WTC11 (cell line): ENCODE measurements around the gene CELF1. TPM values are rescaled to one million over a fixed set of nuclear protein-coding genes. Genes with fewer than 3 reads are reported as not detected.

ENCODE experiments used
- ATAC-seq: fragments of 200-7000 bp; cut with Tn5 transposase; 2 replicates; pipeline ENCODE4 v1.10.0; 2021; ENCODE audit warnings: mild to moderate bottlenecking, moderate library complexity
- CTCF ChIA-PET: fragments of 300-600 bp; sonication (Branson Sonifier 250); formaldehyde crosslinking; loops from one replicate; lab custom pipeline; 2021; ENCODE audit warnings: antibody characterized with exemption; lab: Charles Lee
- POLR2A ChIA-PET: fragments of 350-600 bp; sonication (Branson Sonifier 250); formaldehyde crosslinking; loops from one replicate; lab custom pipeline; 2021; ENCODE audit warnings: antibody characterized with exemption; lab: Charles Lee
- DNase-seq: peaks from one replicate; pipeline ENCODE4 v3.0.0; 2021; ENCODE audit warnings: low spot score
- H3K27ac Mint-ChIP-seq: 2 replicates; pipeline ENCODE4 v1.8.0; 2021; ENCODE audit warnings: mixed read lengths
- H3K27me3 Mint-ChIP-seq: 2 replicates; pipeline ENCODE4 v1.8.0; 2021; ENCODE audit warnings: low read depth, mild to moderate bottlenecking, moderate library complexity, mixed read lengths
- H3K36me3 Mint-ChIP-seq: 2 replicates; pipeline ENCODE4 v1.8.0; 2021; ENCODE audit warnings: mixed read lengths
- H3K4me1 Mint-ChIP-seq: 2 replicates; pipeline ENCODE4 v1.8.0; 2022; ENCODE audit warnings: mixed read lengths
- H3K4me3 Mint-ChIP-seq: 2 replicates; pipeline ENCODE4 v1.8.0; 2021; ENCODE audit warnings: mild to moderate bottlenecking, moderate library complexity, mixed read lengths
- H3K9me3 Mint-ChIP-seq: 2 replicates; pipeline ENCODE4 v1.8.0; 2021; ENCODE audit warnings: mixed read lengths
- AFF4 ChIP-seq: sonication (generic); formaldehyde crosslinking; IDR thresholded peaks from 2 replicates; pipeline ENCODE4 v1.8.1; 2023; ENCODE audit warnings: mild to moderate bottlenecking, missing genetic modification reagents, borderline replicate concordance
- ATF1 ChIP-seq: sonication (generic); formaldehyde crosslinking; IDR thresholded peaks from 2 replicates; pipeline ENCODE4 v1.8.1; 2023; ENCODE audit warnings: mild to moderate bottlenecking, moderate library complexity, missing genetic modification reagents
- ATF6 ChIP-seq: sonication (generic); formaldehyde crosslinking; IDR thresholded peaks from 2 replicates; pipeline ENCODE4 v1.8.1; 2023; ENCODE audit warnings: mild to moderate bottlenecking, missing genetic modification reagents
- CBFB ChIP-seq: sonication (generic); formaldehyde crosslinking; IDR thresholded peaks from 2 replicates; pipeline ENCODE4 v1.8.1; 2022; ENCODE audit warnings: mild to moderate bottlenecking, low read depth, missing genetic modification reagents
- CREB1 ChIP-seq: sonication (generic); formaldehyde crosslinking; IDR thresholded peaks from 2 replicates; pipeline ENCODE4 v1.8.0; 2023; ENCODE audit warnings: mild to moderate bottlenecking, missing genetic modification reagents
- CREM ChIP-seq: sonication (generic); formaldehyde crosslinking; IDR thresholded peaks from 2 replicates; pipeline ENCODE4 v1.8.1; 2022; ENCODE audit warnings: mild to moderate bottlenecking, missing genetic modification reagents, moderate library complexity
- CTCF ChIP-seq: fragments of 200-600 bp; IDR thresholded peaks from 2 replicates; pipeline ENCODE4 v1.8.0; 2022; ENCODE audit warnings: antibody characterized with exemption
- E2F4 ChIP-seq: sonication (generic); formaldehyde crosslinking; IDR thresholded peaks from 2 replicates; pipeline ENCODE4 v1.8.1; 2022; ENCODE audit warnings: low read depth, mild to moderate bottlenecking, moderate library complexity, missing genetic modification reagents, borderline replicate concordance
- ESRRA ChIP-seq: sonication (generic); formaldehyde crosslinking; IDR thresholded peaks from 2 replicates; pipeline ENCODE4 v1.8.1; 2022; ENCODE audit warnings: mild to moderate bottlenecking, missing genetic modification reagents, borderline replicate concordance
- FOXP1 ChIP-seq: sonication (generic); formaldehyde crosslinking; IDR thresholded peaks from 2 replicates; pipeline ENCODE4 v1.8.0; 2022; ENCODE audit warnings: missing genetic modification reagents, mild to moderate bottlenecking, moderate library complexity, borderline replicate concordance
- GTF2I ChIP-seq: fragments of 250-450 bp; sonication (Bioruptor Pico); conservative IDR thresholded peaks from 2 replicates; pipeline ENCODE4 v1.4.0; 2021; ENCODE audit warnings: mild to moderate bottlenecking
- HMGA2 ChIP-seq: fragments of 250-450 bp; sonication (Bioruptor Pico); IDR thresholded peaks from 2 replicates; pipeline ENCODE4 v1.4.0; 2021; ENCODE audit warnings: mild to moderate bottlenecking, moderate library complexity
- JAZF1 ChIP-seq: fragments of 250-450 bp; sonication (Bioruptor Pico); IDR thresholded peaks from 2 replicates; pipeline ENCODE4 v1.9.0; 2021; ENCODE audit warnings: moderate library complexity, mild to moderate bottlenecking, inconsistent platforms
- NFYB ChIP-seq: sonication (generic); formaldehyde crosslinking; conservative IDR thresholded peaks from 2 replicates; pipeline ENCODE4 v1.8.0; 2022; ENCODE audit warnings: low read depth, missing genetic modification reagents
- OVOL2 ChIP-seq: fragments of 250-450 bp; sonication (Bioruptor Pico); IDR thresholded peaks from 2 replicates; pipeline ENCODE4 v1.9.0; 2021; ENCODE audit warnings: mild to moderate bottlenecking, borderline replicate concordance
- PRDM15 ChIP-seq: sonication (generic); formaldehyde crosslinking; IDR thresholded peaks from 2 replicates; pipeline ENCODE4 v1.8.0; 2022; ENCODE audit warnings: missing genetic modification reagents
- SMAD3 ChIP-seq: sonication (generic); formaldehyde crosslinking; IDR thresholded peaks from 2 replicates; pipeline ENCODE4 v1.8.0; 2022; ENCODE audit warnings: missing genetic modification reagents, mild to moderate bottlenecking, borderline replicate concordance
- TEAD1 ChIP-seq: sonication (generic); formaldehyde crosslinking; IDR thresholded peaks from 2 replicates; pipeline ENCODE4 v1.8.0; 2022; ENCODE audit warnings: mild to moderate bottlenecking, missing genetic modification reagents
- ZNF423 ChIP-seq: fragments of 250-450 bp; sonication (Bioruptor Pico); IDR thresholded peaks from 2 replicates; pipeline ENCODE4 v2.1.2; 2022; ENCODE audit warnings: mild to moderate bottlenecking, moderate library complexity
- total RNA-seq: library from RNA; stranded (reverse); gene quantifications from 3 replicates; pipeline ENCODE4 v1.2.3, GENCODE V29; 2021

Gene CELF1
- total RNA-seq, 1 experiment from 2014 or later: 177 TPM

GRCh38 chr11:47485107-47485506 lies 67.8 kb downstream of the CELF1 start (continued):
- TF ChIP-seq E2F4 (CRISPR knock-in tag): no peak
- no peak for TF ChIP-seq NFYB (CRISPR knock-in tag)
- TF ChIP-seq HMGA2 (CRISPR knock-in tag): no peak
- TF ChIP-seq TEAD1 (CRISPR knock-in tag): no peak

- peaks cover 88% of the 10 kb centered on the region for H3K36me3 Mint-ChIP-seq
- H3K27me3 Mint-ChIP-seq: no peaks in the 10 kb centered on the region
- ChIA-PET POLR2A (no interaction called here), CTCF (no interaction called here)
- no peak for DNase-seq
- no peaks in the 10 kb centered on the region for H3K9me3 Mint-ChIP-seq
- no peaks in the 10 kb centered on the region for H3K4me1 Mint-ChIP-seq
- H3K4me3 Mint-ChIP-seq: no peak overlapping the region
- TF ChIP-seq ATF1 (CRISPR knock-in tag): no peak
- TF ChIP-seq ZNF423 (CRISPR knock-in tag): no peak
- no peak for TF ChIP-seq CREM (CRISPR knock-in tag)
- no peak for TF ChIP-seq CTCF
- no peak for TF ChIP-seq OVOL2
- no peak for TF ChIP-seq FOXP1 (CRISPR knock-in tag)
- TF ChIP-seq ESRRA: no peak
- TF ChIP-seq SMAD3 (CRISPR knock-in tag): no peak
- no peak for TF ChIP-seq CREB1
- TF ChIP-seq CBFB: no peak
- no peak for TF ChIP-seq AFF4 (CRISPR knock-in tag)
- TF ChIP-seq GTF2I: no peak
- TF ChIP-seq ATF6 (CRISPR knock-in tag): no peak
- TF ChIP-seq PRDM15: no peak
- TF ChIP-seq JAZF1 (CRISPR knock-in tag): no peak
- no peak overlapping the region for H3K27ac Mint-ChIP-seq
- ATAC-seq: no peak
These were observed 69.5 kb downstream of the CELF1 start for GRCh38 chr11:47483457-47483856.
